ENCODE results near the gene COL11A2.

DNA sequence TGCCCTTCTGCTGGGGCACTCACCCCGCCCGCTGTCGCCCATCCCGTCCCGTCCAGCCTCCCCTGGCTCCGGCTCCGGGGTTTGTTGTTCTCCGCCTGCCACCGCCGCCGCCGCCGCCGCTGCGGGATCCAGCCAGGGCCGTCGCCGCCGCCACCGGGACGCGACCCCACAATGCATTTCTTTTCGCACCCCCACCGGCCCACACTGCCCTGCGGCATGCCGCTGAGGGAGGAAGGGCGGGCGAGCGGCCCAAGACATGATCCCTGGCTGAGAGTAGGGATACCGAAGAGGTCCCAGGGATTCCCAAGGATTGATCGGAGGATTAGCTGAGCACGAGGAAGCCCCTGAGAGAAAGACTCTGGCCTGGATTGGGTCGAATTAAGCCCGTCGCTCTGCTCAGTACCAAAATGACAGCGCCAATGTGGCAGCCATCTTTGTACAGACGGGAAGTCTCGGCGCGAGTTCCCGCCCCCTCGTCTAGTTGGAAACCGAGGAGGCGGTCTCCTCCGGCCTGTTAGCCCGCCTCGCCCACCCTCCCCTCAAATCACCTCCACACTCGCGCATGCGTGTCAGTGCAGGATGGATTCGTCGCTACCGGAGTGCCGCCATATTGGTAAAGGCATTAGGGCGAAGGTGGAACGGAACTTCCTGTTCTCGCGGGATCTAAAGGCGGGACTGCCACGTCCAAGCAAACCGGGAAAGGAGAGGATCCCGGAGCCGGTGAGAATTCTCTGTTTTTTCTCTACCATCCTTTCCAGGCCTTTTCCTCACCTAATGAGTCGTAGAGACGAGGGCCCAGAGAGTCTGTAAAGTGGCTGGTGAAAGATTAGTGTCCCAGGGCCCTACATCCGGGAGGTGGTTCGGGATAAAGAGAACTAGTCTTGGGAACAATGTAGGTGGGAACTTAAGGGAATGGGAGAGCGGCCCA, 8.2 kb upstream of the COL11A2 start, which contains the start of the genes RXRB and SLC39A7:
- TF ChIP-seq SP1 (IDR thresholded peaks at IDR 0.05) (peak; percentile 48; the same call in 1 of the 2 replicates), L3MBTL2 (conservative IDR thresholded peaks at IDR 0.05) (peak; percentile 63), CTBP1 (IDR thresholded peaks at IDR 0.05; ENCODE audit: borderline replicate concordance) (no peak), ZNF384 (IDR thresholded peaks at IDR 0.05) (no peak), FOXA1 (IDR thresholded peaks at IDR 0.05) (no peak), BHLHE40 (IDR thresholded peaks at IDR 0.05; ENCODE audit: borderline replicate concordance) (no peak)

Measured in HEK293T (cell line).